ENCODE results near the gene PDE6D.

PDE6D gene

DNA sequence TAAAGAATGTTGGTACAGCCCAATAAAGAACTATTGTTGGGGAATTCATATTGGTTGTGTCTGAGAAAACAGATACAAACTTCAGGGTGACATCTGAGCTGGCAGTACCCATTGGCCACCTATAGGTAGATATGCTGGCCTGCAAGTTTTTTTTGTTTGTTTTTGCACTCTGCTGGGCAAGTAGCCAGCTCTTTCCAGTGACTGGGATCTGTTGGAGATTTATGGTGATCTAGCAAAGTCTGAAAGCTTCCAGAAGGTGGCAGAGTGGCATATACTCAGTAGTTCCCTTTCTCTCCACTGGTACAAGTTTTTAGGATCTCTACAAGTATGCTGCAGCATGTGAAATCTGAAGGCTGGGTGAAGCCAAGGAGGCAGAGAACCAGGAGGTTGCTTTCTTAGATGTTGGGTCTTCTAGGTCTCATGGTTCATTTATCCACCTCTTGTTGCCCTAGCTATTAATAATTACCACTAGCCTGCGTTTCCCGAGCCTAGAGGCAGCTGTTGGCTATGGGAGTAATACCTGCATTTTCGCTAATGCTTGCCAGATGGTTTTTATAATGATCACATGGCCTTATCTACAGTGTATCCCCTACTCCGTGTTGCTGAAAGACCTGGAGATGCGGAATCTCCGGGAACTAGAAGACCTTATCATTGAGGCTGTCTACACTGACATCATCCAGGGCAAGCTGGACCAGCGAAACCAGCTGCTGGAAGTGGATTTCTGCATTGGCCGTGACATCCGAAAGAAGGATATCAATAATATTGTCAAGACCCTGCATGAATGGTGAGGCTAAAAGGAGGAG lies 14.6 kb upstream of the PDE6D start:
- peaks cover 100% of the 10 kb centered on the region for H3K36me3 ChIP-seq
- H4K20me1 ChIP-seq, result peaks cover 54% of the 10 kb centered on the region
- no peak overlapping the region for H3K27ac ChIP-seq

DNA sequence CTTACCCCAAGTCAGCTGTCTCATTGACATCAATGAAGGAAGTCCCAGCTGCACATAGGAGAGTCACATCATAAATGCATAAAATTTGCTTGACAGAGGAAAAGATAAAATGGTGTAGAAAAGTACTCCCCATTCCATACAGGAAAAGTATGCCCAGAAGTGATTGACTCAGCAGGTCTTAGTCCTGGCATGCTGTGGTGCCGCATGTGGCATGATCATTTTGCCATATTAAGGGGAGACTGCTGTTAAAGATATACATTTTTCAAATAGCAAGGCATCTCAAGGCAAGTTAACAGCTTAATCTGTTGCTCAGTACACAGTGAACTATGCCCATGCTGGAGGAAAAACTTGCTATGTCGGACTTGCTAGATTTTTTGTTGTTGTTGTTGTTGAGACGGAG lies 13.3 kb upstream of the PDE6D start:
- Histone ChIP-seq H3K27ac (no peak overlapping the region), H3K4me2 (no peak overlapping the region), H3K9ac (no peak overlapping the region), H3K27me3 (no peaks in the 10 kb centered on the region), H3K9me3 (no peaks in the 10 kb centered on the region), H3K4me3 (no peak overlapping the region), H3K36me3 (peaks cover 99% of the 10 kb centered on the region), H3K4me1 (no peaks in the 10 kb centered on the region), H4K20me1 (peaks cover 58% of the 10 kb centered on the region)
- no peak for TF ChIP-seq Cebpa-rat (IDR thresholded peaks at IDR 0.05)

More for the DNA sequence above, 14.6 kb upstream of the PDE6D start:
- H3K4me1 ChIP-seq, result no peaks in the 10 kb centered on the region
- no peak for TF ChIP-seq Cebpa-rat (IDR thresholded peaks at IDR 0.05)
- H3K4me3 ChIP-seq, result no peak overlapping the region
- H3K4me2 ChIP-seq, result no peak overlapping the region
- H3K27me3 ChIP-seq, result no peaks in the 10 kb centered on the region
- no peaks in the 10 kb centered on the region for H3K9me3 ChIP-seq
- no peak overlapping the region for H3K9ac ChIP-seq

DNA sequence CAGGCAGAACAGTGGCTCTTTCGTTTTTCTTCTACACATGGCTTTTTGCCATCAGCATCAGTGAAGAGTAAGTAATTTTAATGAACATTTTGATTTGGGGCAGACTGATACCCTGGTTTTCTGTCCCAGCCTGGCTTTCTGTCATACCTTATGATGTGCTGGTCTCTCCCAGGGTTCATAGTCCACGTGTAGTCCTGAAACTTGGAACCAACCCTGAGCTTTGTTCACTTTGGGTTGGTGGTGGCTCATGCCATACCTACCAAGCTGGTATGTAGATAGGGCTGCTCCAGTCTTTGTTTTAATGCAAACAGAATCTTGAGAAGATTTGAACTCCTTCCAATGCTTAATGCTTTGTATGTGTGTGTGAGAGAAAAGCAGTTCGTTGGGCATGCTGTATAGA lies 10.0 kb upstream of the PDE6D start:
- Histone ChIP-seq H3K27ac (no peak overlapping the region), H3K36me3 (peaks cover 77% of the 10 kb centered on the region), H3K27me3 (no peaks in the 10 kb centered on the region), H3K9ac (no peak overlapping the region), H3K4me1 (peaks cover 19% of the 10 kb centered on the region), H4K20me1 (peaks cover 83% of the 10 kb centered on the region), H3K4me3 (no peak overlapping the region), H3K9me3 (no peaks in the 10 kb centered on the region), H3K4me2 (no peak overlapping the region)
- TF ChIP-seq Cebpa-rat (IDR thresholded peaks at IDR 0.05), result no peak

DNA sequence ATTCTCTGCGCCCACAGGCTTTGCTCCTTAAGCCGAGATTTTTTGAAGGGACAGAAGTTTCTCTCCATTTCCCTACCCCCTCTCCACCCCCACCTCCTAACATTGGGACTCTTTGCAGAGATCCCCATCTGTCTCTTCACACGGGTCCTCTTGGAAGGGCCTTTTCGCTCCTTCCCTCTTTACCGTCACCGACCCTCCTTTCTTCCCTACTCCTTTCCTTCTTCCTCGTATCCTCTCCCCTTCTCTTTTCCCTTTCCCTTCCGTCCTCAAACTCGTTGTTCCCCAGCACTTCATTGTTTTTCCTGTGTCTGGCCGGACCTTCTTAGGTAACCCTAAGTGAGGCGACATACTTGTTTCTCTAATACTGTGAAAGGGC lies 5.8 kb upstream of the PDE6D start:
- Histone ChIP-seq H3K36me3 (peaks cover 35% of the 10 kb centered on the region), H3K4me1 (peaks cover 49% of the 10 kb centered on the region), H3K4me3 (peak overlapping the region; percentile 94), H3K9me3 (no peaks in the 10 kb centered on the region), H3K4me2 (peak overlapping the region; percentile 91), H3K27me3 (no peaks in the 10 kb centered on the region), H3K9ac (peak overlapping the region; percentile 84), H4K20me1 (peaks cover 55% of the 10 kb centered on the region), H3K27ac (peak overlapping the region; percentile 78)
- no peak for TF ChIP-seq Cebpa-rat (IDR thresholded peaks at IDR 0.05)

DNA sequence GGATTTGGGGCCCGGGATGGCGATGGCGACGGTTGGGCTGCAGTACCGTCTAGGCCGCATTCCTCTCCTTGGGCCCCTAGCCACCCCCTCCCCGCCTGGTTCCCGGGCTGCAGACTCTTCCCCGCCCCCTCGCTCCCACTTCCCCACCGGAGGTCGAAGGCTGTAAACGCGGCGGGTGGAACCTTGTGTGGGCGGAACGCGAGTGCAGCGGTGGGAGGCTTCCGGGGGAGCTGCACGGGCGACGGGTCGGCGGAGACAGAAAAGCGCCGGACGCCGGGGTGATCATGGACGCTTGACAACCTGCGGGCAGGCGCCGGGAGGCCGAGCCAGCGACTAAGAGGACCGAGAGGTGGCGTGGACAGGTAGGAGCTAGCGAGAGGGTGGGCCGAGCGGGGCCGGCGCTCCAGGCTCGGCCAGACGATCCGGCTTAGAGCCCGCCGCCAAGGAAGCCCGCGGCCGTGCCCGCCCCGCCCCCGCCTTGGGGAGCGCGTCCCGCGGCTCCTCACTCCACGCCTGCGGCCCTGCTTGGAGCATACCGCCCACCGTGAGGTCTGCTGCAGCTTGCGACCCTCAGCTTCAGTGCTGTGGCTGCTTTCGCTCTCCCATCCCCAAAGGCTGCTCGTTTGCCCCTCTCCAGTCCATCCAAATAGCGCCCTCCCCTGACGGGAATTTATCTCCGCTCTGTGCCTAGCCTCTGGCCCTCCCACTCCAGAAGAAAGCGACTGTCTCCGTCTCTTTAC lies 5.3 kb upstream of the PDE6D start, which contains the start of gene COPS7B:
Gene COPS7B, plus strand, starts transcription at position 269 of the 740 bp plus-strand sequence. CDS start 2,126 bp downstream, outside the sequence.
- Histone ChIP-seq H3K4me2 (peak within 1 kb of the TSS; percentile 91), H3K4me1 (peaks cover 49% of the 10 kb centered on the region), H3K27me3 (no peaks in the 10 kb centered on the region), H3K36me3 (peaks cover 30% of the 10 kb centered on the region), H3K27ac (peak within 1 kb of the TSS; percentile 78), H3K9me3 (no peaks in the 10 kb centered on the region), H3K9ac (peak within 1 kb of the TSS; percentile 84), H3K4me3 (peak within 1 kb of the TSS; percentile 94), H4K20me1 (peaks cover 49% of the 10 kb centered on the region)
- no peak for TF ChIP-seq Cebpa-rat (IDR thresholded peaks at IDR 0.05)

DNA sequence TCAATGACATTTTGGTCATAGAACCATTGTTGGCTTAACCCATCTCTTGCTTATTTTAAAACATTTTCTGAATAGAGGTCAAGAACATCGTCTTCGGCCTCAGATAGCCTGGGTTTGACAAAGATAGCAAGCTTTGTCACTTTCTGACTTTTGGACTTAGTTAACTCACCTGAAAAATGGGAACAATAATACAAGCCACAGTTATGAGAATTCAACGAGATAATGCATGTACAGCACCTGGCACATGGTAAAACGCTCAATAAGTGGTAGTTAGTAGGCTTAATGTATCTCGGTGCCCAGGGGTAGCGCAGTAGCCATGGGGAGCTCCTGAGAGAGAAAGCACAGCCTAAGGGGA lies 4.7 kb upstream of the PDE6D start:
- Histone ChIP-seq H4K20me1 (peaks cover 44% of the 10 kb centered on the region), H3K27ac (peak overlapping the region; percentile 78), H3K9ac (peak overlapping the region; percentile 84), H3K4me3 (peak overlapping the region; percentile 94), H3K27me3 (no peaks in the 10 kb centered on the region), H3K36me3 (peaks cover 24% of the 10 kb centered on the region), H3K4me1 (peaks cover 49% of the 10 kb centered on the region), H3K4me2 (peak overlapping the region; percentile 91), H3K9me3 (no peaks in the 10 kb centered on the region)
- TF ChIP-seq Cebpa-rat (IDR thresholded peaks at IDR 0.05), result no peak

DNA sequence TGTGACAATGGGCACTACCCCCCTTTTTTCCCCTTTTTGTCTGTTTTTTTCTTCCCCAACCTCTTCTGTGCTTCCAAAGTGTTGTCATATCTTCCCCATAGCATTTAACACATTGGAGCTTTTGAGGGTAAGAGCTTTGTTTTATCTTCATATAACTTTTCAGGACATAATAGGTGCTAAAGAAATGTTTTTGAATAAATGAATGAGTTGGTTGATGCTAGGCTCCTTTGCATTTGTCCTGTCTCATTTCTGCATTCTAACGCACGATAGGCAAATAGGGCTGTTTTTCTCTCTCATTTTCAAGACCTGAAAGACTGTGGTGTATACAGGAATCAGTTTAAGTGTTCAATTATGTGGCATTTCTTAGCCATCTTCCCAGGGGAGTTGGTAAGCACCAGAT lies 4.3 kb upstream of the PDE6D start:
- Histone ChIP-seq H3K27ac (no peak overlapping the region), H3K4me1 (peaks cover 49% of the 10 kb centered on the region), H3K9me3 (no peaks in the 10 kb centered on the region), H3K4me2 (peak overlapping the region; percentile 91), H3K36me3 (peaks cover 22% of the 10 kb centered on the region), H3K4me3 (no peak overlapping the region), H3K27me3 (no peaks in the 10 kb centered on the region), H4K20me1 (peaks cover 44% of the 10 kb centered on the region), H3K9ac (no peak overlapping the region)
- no peak for TF ChIP-seq Cebpa-rat (IDR thresholded peaks at IDR 0.05)

DNA sequence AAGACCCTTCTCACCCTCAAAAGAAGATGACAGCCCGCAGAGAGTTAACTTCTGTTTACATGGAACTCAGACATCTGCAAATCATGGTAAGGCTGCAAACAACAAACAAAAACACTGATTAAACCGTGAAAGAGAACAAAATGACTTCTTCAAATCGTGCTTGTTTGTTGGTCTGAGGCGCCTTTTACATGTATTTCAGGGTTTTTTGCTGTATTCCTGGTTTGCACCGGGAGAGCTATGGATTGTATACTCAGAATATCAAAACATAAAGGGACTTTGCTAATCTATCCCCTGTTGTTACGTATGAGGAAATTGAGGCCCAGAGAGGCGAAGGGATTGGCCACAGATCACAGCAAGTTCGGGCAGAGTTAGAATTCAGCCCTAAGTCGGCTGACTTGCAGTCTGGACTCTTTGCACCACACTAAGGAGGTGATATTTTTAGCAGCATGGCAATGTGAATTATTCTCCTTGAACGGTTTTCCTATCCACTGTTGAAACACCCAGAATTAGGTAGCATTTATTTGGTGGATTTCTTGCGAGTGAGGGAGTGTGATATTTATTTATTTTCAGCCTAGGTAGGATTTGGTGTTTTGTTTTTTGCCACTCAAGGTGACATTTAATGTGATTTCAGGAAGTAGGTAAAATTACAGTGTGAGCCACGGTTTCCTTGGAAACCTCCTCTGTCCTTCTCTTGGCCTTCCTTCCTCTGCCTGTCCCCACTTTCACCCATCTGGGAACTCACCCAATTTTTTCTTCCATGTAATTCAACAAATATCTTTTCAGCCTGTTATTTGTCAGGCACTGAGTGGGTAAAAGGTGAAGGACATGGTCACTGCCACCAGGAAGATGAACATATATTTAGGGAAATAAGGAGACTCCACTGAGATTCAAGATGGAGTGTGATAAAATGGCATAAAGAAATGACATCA lies 980 bp upstream of the PDE6D start:
- Histone ChIP-seq H3K9ac (peak overlapping the region; percentile 87), H3K9me3 (no peaks in the 10 kb centered on the region), H3K27me3 (no peaks in the 10 kb centered on the region), H3K4me3 (peak overlapping the region; percentile 86), H3K4me2 (peak overlapping the region; percentile 94), H3K36me3 (peaks cover 12% of the 10 kb centered on the region), H3K27ac (peak overlapping the region; percentile 82), H4K20me1 (peaks cover 44% of the 10 kb centered on the region), H3K4me1 (peaks cover 56% of the 10 kb centered on the region)
- no peak for TF ChIP-seq Cebpa-rat (IDR thresholded peaks at IDR 0.05)

DNA sequence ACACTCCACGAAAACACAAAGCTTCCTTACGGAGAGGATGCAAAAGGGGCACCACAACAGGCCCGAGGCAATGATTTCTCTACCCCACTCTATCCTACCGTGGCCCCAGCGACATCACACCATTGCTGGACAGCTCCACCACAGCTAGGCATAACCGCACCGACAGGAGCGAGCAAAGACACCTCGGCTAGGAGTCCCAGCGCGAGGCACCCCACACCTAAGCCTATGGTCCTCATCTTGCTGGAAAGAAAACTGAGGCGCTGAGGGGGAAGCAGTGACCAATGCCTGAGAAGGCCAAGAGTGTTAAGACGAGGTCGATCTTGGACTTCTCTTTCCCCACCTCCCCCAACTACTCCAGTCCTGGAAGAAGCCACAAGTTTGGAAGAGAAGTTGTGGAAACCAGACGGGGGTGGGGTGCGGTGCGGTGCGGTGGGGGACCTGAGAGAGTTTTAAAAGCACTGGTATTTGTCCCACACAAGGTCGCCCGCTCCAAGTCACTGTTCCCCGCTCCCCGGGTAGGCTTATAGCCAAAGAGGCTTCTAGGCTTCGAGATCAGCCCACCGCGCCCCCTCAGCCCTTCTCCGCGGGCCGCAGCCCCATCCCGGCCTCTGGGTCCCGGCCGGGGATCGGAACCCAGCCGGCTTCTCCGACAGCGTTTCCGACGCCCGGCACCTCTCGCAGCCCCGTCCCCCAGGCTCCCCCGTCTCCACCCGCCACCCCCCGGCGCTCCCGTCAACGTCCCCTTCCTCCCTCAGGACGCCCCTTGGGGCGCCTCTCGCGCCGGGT lies 766 bp downstream of the PDE6D start:
- H3K4me2 ChIP-seq, result peak overlapping the region; percentile 94

More for the DNA sequence above, 766 bp downstream of the PDE6D start:
- H3K27ac ChIP-seq, result peak overlapping the region; percentile 82
- peak overlapping the region; percentile 87 for H3K9ac ChIP-seq
- TF ChIP-seq Cebpa-rat (IDR thresholded peaks at IDR 0.05), result no peak
- peak overlapping the region; percentile 86 for H3K4me3 ChIP-seq
- H3K9me3 ChIP-seq, result no peaks in the 10 kb centered on the region
- peaks cover 43% of the 10 kb centered on the region for H4K20me1 ChIP-seq
- peaks cover 45% of the 10 kb centered on the region for H3K4me1 ChIP-seq
- H3K36me3 ChIP-seq, result peaks cover 17% of the 10 kb centered on the region
- H3K27me3 ChIP-seq, result no peaks in the 10 kb centered on the region

All from BLaER1 (cell line).